ENCODE data around the gene GLRX5.
A peak's percentile ranks its signal among the peaks of the same experiment; 100 is the strongest.

GLRX5 gene

DNA sequence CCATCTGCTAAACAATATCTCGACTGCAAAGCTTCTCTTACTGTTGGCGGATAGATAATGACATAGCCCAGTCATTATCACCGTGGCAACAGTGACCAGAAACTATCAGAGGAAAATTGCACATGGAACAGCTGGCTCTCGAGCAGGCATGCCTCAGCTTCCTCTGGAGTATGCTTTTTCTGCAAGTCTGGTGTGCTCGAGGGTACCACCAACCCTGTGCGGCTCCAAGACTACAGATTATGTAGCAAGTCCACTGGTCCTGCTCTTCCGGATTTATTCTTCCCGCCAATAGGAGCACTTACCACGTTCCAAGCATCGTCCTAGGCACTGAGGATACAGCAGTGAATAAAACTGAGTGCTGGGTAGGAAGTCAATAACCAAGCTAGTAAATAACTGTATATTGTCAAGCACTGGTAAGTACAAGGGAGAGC, 1.4 kb upstream of the GLRX5 start:
- DNase-seq (ENCODE audit: low spot score) = no peak
- no peak for FAIRE-seq

DNA sequence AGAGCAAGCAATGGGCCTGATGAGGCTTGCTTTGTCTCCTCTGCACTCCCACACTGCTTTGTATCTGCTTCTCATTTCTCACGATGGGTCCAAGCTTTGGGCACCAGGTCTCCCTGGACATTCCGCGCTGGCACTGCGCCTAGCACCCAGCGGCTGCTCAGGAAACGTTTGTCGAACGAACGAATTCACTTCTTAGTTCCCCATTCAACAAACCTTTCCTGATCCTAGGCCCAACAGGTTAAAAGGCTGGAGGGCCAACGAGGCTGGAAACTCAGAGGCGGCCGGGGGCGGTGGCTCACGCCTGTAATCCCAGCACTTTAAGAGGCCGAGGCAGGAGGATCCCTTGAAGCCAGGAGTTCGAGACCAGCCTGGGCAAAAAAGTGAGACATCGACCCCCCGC, 1.0 kb upstream of the GLRX5 start:
- FAIRE-seq (no peak), DNase-seq (ENCODE audit: low spot score) (no peak)

DNA sequence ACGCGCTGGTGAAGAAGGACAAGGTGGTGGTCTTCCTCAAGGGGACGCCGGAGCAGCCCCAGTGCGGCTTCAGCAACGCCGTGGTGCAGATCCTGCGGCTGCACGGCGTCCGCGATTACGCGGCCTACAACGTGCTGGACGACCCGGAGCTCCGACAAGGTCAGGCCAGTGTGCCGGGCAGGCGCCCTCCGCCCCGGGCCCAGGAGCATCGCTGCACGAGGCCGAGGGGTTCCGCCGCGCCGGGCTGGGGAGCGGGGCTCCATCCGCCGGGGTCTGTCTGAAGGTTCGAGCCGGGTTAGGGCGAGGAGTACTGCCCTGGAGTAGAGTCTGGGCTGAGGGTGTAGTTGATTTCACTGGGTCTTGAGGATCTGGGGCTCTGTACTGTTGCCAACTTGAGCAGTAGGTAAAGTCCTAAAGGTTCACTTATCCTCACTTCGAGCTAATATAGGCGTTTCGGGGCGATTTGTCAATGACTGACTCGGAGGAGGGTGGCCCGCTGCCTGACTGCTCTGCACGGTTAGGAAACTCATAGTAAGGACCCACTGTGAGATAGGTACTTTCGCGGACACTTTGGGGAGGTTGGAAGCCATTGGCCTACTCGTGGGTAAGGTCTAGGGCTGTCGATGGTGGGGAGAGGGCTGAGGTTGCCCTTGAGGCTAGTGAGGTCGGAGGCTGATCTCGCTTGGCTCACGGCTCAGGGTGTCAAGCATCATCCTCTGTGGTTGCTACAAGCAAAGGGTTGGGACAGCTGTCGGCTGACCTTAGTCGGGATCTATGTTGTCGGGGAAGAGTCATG, 574 bp downstream of the GLRX5 start:
- DNase-seq (ENCODE audit: low spot score) (no peak), FAIRE-seq (no peak)

DNA sequence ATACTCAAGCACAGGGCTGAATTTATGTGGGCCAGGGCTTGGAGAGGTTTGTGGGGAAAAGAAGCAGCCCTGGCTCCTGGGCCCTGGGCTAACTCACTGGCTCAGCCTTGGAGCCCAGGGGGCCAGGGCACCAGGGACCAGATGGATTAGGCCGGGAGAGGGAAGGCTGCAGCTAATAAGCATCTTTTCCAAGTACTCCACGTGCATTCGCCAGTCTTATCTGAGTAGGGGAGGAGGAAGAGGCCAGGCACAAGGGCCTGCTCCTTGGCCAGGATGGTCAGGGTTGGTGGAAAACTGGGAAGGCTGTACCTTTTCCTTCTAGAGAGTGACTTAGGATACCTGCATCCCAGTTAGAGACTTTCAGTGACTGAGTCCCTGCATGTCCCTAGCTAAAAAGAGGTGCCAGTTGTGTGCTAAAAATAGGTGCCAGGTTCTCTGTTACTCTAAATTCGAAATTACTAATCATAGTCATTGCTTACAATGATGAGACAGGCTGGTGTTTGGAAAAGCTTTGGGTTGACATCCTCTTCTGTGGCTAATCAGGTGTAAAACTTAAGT, 1.3 kb downstream of the GLRX5 start:
- FAIRE-seq (no peak), DNase-seq (ENCODE audit: low spot score) (no peak)

DNA sequence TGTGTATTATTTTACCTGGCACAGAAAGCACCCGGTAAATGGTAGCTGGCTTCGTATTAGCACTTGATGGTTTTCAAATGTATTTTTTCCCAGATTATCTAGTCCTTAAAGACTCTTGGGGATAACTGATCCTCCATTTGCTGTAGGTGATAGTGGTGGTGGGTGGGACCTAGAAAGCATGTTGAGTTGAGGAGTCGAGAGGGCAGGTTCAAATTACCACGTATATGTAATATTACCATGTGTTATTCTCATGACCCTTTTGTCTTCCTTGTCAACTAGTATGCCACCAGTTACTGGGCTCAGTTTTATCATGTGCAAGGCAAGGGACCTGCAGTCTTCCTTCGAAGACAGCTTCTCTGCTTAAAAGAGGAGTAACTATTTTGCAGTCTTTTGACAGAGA, 1.8 kb downstream of the GLRX5 start:
- no peak for DNase-seq (ENCODE audit: low spot score)
- no peak for FAIRE-seq

DNA sequence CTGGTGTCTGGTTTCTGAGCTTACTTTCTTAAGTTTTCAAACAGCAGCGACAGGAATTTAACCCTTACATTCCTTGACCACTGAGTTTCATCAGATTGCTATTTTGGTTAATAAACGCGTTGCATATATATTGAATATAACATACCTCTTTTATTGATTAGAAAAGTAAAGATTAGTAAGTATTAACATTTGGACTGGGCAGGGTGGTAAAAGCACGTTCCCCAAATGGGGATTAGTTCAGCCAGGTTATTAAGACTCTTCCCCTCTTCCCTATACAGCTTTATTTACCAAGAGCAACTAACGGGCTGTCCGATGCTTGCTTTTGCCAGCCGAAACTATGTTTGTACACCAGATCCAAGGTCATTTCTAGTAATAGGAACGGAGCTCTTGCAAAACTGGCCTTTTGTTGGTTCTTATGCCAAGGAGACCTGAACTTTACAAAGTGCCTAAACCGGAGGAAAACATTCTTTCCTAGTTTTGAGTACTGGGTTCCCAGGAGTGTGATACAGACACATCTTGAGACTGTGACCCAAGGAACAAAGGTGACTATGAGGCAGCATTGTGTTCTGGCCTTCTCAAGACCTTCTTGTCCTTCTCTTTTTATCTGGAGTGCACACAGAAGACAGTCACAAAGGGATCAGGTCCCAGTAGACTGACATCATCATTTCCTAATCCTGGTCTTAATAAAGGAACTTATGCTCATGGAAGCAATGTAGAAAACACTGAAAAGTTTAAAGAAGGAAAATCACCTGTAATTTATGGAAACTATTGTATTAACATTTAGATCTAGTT, 2.6 kb downstream of the GLRX5 start:
- no peak for FAIRE-seq
- no peak for DNase-seq (ENCODE audit: low spot score)

DNA sequence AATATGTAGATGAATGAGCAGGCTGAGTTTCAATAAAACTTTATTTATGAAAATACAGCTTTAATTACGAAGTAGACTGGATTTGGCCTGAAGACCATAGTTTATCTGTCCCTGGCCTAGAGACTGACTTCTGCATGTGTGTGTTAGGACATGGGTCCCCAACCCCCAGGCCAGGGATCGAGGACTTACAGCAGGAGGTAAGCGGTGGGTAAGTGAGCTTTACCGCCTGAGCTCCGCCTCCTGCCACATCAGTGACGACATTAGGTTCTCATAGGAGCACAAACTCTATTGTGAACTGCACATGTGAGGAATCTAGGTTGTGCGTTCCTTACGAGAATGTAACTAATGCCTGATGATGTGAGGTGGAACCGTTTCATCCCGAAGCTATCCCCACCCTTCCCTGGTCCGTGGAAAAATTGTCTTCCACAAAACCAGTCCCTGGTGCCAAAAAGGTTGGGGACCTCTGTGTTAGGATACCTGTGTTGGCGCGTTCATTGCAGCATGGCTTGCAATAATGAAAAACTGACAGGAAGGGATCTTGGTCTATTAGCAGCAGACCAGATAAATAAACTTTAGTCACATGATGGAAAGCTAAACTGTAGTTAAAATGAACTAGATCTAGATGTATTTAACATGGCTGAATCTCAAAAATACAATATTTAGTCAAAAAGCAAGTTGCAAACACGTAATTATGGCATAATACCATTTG, 4.1 kb downstream of the GLRX5 start:
- DNase-seq (ENCODE audit: low spot score) (no peak), FAIRE-seq (no peak)

DNA sequence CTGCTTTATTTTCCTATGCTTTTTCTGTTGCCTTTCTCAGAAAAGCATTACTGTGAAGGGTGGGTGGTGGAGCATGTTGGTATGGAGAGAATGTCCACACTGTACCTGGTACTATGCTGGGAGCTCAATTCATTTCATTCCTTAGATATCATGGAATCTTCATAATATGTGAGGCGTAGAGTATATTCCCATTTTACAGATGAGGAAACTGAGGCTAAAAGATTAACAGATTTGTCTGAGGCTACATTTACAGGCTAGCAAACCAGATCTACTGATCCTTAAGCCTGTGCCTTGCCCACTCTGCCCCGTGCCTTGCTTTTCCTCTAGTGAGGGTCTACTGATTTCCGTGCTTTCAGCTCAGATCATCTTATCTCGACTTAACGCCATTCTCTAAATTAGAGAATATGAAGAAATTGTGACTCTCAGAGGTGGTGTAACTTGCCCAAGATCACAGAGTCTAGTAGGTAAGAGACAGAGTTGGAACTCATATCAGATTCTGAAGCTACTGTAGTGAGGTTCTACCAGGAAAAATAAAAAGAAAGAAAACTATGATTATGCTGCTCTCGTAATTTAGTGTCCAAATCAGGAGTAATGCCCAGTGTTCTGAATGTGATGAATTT, 5.5 kb downstream of the GLRX5 start:
- DNase-seq (ENCODE audit: low spot score) (no peak), FAIRE-seq (no peak)

DNA sequence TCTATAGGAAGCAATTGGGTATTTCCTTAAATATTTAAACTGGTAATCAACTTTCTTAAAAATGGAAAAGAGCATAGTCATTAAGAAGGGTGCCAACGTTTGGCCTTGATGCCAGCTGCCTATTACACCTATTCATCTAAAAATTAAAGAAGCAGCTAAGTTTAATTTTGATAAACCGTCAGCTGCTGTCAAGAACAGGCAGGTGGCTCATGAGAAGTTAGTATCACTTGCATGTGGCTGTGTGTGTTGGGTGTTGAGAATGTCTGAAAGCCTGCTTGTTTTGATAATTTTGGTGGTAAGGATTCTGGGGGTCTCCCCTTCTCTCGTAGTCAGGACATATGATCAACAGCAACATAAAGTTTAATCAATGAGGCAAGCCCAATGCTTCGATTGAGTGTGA, 6.5 kb downstream of the GLRX5 start:
- DNase-seq (ENCODE audit: low spot score) (no peak), FAIRE-seq (no peak)

DNA sequence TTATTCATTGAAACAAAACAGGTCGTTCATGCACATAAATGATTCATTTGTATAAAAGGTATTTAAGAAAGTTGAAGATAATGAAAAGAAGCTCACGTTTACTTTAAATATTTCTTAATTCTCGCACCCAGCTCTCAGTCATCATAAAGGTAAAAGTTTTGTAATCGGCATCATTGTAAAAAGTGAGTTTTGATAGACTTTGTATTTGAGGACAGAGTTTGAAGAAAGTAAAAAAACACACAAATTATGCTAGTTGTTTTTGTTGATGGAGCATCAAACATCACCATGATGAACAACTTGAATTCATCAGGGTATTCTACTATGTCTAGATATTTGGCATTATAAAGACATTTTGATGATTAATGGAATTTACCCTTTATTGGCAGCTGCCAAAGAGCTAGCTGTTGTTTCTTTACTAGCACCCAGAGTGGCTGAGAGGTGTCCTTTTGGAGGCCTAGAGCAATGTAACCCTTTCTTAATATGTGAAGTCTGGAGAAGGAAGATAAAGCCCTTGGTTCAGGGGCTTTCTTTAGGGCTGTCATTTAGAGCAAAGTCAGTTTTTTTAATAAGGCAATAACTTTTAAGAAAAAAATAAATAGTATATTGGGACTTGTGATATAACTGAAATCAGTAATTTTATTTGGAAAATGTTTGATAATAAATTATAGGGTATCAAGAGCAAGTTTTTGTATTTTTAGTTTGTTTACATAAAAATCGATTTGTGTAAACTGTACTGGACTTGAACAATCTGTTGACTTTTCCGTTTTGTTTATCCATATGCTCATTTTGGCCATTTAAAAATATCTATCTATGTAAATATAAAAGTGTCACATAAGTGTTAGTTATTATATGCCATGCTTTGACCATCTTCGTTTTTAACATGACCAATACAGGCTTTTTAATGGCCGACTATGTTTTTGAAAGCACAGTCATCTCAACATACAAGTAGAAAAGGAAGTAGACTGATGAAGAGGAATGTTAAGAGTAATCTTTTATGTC, 7.4 kb downstream of the GLRX5 start:
- no peak for FAIRE-seq
- DNase-seq (ENCODE audit: low spot score) = no peak

DNA sequence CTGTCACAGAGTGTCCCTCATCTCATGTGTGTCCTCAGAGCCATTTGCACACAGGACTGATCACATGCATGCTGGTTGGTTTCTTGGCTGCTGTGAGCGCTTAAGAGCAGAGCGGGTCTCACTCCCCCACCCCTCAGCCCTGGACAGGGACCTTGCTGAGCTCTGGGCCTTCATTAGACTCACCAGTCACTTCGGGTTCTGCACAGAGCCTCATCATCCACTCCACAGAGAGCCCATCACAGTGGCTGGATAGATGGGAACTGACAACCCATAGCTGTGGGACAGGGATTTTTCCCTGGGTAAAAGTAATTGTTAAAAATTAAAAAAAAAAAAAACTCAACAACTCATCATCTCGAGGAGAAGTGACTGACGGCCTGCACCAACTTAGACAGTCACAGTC, 8.2 kb downstream of the GLRX5 start:
- no peak for FAIRE-seq
- DNase-seq (ENCODE audit: low spot score) = no peak

DNA sequence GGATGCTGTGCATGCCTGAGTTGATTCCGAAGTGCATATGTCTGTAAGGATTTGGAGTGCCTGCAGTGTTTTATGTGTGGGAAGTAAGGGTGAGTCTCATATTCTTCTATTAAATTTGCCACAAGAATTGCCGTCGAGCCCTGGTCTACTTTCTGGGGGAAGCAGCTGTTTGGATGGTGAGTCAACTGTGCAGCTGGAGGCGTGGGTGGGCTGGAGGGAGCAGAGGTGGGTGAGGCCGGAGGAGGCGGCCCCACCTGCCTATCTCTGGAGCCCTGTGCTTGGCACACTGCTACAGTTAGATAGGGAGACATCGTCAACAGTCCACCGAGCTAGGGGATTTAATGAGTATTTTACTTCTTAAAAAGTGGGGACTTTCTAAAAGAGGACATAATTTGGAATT, 9.7 kb downstream of the GLRX5 start:
- DNase-seq (ENCODE audit: low spot score) (peak; percentile 52), FAIRE-seq (no peak)

DNA sequence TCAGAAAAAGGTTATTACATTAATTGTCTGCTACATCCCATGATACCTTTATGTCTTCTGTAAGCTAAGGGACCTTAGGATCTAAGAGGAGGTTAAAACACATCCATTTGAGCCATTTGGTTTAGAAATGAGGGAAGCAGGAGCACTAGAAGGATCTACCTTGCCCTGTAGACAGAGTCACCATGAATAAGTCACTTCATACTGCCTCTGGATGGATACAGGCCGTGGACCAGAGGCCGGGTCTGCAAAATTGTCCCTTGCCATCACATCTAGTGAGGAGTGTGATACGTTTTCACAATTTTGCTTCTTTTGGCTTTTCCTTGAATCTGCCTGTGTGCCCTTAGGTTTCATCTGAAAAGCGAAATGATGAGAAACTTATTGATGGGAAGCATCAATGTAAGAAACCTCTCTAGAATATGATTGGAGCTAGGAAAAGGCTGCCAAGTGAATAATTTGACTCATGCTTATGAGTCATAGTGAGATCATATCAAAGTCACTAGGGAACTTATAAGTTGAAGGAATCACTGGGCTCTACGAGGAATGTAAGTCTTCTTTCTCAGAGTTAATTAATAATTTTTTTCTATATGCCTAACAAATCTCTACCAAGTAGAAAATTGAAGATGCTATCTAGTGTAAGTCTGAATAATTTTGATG, 10.8 kb downstream of the GLRX5 start:
- DNase-seq (ENCODE audit: low spot score) = peak; percentile 31
- no peak for FAIRE-seq

DNA sequence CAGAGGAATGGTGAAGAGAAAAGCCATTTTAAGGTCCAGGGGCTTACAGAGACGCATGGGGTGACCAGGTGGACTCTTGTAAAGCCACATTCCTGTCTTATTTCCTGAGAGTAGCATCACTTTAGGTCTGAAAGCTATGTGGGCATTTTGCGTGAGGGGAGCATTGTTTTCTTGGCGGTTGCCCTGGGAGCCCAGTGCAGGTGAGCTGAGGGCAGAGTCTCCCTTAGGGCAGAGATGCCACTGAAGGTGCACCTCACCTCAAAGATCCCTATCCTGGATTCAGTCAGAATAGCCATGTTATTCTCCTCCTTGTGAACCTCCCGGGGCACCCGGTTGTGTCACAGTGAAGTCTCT, 12.4 kb downstream of the GLRX5 start:
- no peak for DNase-seq (ENCODE audit: low spot score)
- FAIRE-seq = no peak

DNA sequence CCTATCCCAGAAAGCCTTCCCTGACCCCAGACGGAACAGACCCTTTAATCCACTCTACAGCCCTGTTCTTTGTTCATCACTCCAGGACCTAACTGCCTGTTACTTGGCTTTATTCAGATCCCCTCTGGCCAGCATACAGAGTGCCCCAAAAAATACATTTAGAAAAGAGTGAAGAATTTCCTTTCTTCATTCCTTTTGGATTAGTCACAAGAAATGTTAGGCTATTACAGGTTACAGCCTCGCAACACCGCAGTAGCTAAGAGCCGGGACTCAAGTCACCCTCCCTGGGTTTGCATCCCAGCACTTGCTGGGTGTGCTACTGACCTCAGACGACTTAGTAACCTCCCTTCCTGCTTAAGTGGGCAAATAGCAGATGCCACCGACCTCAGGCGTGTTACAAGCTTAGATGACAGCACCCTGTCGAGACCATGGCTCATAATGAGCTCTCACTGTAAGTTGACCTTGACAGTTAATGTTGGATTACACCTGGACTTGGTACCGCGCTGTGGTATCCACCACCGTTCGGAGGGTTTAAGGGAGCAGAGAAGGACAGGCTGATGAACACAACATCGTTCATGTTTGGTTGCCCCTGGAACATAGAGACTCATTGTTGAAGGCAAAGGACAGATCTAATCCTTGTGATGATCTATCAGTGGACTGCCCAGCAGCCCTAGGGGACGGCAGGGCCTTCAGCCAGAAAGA, 12.9 kb downstream of the GLRX5 start:
- FAIRE-seq = peak; percentile 20
- DNase-seq (ENCODE audit: low spot score) = peak; percentile 51

DNA sequence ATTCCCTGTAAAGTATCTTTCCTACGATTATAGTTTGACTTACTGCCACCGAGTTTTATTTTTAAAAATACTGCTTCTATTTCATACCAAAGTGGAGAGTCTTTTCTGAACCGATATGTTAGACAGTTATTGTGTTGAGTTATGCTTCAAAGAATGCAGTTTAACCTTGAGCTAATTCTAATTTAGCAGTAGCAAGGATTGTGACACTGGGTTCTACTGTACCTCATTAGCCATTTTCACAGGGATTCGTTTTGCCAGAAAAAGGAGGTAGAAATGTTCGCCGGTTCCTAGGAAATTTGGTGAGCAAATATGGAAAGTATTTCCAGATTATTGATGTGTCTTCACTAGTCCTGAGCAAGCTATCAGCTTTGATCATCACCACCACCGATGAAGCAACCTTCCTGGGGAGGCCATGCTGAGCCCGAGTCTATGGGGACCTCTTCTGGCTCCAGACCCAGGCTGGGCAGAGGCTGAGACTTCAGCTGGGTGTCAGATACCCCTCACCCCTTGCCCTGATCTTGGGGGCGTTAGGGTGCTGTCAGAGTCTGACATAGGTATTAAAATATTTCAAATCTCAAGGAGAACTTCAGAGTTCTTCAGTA, 13.6 kb downstream of the GLRX5 start:
- FAIRE-seq = no peak

DNA sequence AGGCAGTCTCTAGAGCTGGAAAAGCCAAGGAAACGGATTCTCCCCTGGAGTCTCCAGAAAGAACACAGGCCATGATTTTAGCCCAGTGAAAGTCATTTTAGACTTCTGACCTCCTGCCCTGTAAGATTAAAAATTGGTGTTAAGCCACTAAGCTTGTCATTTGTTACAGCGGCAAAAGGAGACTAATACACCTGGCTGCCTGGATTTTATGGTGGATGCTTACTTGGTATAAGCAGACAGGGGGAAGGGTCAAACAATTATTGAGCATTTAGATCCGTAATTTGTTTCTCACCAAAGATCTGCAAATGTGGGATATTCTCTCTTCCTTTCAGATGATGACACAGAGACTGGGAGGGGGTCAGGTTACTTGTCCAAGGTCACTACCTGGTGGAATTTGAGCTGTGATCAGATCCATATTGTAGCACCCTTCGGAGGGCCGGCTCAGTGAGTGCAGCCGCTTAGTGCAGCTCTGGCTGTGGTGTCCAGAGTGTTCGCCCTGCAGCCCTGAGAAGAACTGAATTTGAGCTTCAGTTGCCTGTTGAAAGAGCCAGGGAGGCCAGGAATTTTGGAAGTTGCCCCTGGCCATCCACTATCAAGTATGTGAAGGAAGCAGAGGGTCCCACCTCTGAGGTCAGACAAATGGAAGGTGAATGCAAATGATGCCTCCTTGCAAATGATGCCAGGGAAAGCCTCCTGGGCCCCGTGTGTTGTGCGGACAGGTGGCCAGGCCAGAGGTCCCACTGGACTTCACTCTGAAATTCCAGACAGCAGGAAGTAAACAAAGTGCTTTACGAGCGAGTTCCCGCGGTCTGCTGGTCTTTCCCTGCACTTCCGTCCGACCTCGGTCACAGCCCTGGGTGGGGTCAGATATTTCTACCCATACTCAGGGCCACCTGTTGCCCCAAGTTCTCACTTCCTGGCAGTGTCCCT, 15.1 kb downstream of the GLRX5 start:
- DNase-seq (ENCODE audit: low spot score) (no peak), FAIRE-seq (no peak)

More for the DNA sequence above, 13.6 kb downstream of the GLRX5 start:
- no peak for DNase-seq (ENCODE audit: low spot score)

DNA sequence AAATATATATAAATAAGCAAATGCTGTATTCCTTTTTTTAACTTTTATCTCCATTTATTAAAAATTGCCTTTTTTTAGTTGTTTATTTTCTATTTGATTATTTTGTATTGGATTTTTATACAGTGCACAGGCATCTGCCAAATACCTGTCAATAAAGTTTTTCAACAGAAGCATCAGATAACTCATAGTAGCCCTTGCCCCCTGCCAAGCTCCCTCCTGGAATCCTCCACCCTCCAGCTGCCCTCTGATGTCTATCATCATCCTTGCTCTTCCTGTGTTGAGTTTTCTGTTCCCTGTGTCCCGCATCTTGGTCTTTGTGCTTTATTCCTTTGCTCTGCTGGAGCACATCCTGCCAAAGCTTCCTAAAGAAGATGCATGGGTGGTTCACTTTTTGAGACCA, 16.6 kb downstream of the GLRX5 start:
- no peak for DNase-seq (ENCODE audit: low spot score)
- no peak for FAIRE-seq
